ENCODE measurements around the gene LMAN2. TPM values are rescaled to one million over a fixed set of nuclear protein-coding genes. Genes with fewer than 3 reads are reported as not detected.

The LMAN2 gene
- total RNA-seq, 1 donor from 2014 or later, result 252 TPM

DNA sequence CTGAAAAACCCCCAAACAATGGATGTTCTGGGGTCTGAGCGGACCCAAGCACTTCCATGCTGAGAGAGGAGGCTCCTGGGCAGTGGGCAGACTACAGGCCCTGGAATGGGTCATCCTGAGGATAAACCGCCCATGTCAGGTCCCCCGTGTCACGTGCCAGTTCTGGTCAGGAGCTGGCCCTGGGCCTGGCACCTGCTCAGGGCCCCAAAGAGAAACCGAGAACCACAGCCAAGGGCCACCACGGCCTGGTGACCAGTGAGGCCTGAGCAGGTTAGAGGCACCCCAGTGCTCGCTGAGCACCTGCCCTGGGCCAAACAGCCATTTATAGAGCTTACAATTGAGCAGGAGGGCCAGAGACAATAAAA, 15.8 kb downstream of the LMAN2 start:
- no peak overlapping the region for H3K4me3 ChIP-seq (ENCODE audit: low read depth, low read length)
- DNase-seq (ENCODE audit: low read depth), result no peak
- TF ChIP-seq, protein P1, sequence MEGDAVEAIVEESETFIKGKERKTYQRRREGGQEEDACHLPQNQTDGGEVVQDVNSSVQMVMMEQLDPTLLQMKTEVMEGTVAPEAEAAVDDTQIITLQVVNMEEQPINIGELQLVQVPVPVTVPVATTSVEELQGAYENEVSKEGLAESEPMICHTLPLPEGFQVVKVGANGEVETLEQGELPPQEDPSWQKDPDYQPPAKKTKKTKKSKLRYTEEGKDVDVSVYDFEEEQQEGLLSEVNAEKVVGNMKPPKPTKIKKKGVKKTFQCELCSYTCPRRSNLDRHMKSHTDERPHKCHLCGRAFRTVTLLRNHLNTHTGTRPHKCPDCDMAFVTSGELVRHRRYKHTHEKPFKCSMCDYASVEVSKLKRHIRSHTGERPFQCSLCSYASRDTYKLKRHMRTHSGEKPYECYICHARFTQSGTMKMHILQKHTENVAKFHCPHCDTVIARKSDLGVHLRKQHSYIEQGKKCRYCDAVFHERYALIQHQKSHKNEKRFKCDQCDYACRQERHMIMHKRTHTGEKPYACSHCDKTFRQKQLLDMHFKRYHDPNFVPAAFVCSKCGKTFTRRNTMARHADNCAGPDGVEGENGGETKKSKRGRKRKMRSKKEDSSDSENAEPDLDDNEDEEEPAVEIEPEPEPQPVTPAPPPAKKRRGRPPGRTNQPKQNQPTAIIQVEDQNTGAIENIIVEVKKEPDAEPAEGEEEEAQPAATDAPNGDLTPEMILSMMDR (conservative IDR thresholded peaks at IDR 0.05; ENCODE audit: low read depth, low read length), result no peak

DNA sequence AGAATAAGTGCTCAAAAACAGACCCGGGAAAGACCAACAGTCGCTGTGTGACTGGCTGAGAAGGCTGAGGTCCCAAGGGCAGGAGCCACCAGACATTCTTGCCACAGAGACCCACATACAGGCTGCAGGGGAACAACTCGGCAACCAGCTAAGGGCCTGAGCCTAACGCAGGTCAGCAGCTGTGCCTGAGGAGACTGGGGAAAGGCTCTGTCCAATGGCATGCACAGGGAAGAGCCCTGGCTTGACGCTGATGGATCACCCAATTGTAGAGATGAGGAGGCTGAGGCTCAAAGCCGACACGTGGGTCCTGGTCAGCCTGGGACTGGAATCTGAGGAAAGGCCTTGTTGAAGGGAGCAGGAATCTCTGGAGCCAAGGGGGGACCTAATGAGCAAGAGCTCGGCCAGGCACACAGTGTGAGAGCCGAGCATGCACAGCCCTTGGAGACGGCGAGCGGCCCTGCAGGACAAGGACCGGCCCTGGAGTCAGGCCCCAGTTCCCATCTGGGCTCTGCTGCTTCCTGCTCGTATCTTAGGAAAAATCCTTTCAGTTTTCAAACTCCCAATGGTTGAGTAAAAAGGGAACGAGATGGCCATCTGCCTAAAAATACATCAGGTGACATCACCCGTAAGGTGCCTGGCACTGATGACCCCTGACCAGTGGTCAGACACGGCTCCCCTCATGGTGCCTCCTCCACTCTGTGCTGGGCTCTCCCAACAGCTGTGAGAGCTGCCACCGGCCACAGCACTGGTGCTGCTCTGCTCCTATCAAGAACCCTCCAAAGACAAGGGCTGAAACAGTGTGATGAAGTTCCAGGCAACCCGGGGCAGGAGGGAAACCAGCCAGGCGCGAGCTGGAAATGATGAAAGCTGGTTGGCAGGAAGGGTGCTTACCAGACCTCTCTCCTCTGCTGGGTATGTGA, 16.4 kb downstream of the LMAN2 start:
- H3K4me3 ChIP-seq (ENCODE audit: low read depth, low read length), result no peak overlapping the region
- no peak for DNase-seq (ENCODE audit: low read depth)
- TF ChIP-seq, protein P1 (conservative IDR thresholded peaks at IDR 0.05; ENCODE audit: low read depth, low read length), result no peak

DNA sequence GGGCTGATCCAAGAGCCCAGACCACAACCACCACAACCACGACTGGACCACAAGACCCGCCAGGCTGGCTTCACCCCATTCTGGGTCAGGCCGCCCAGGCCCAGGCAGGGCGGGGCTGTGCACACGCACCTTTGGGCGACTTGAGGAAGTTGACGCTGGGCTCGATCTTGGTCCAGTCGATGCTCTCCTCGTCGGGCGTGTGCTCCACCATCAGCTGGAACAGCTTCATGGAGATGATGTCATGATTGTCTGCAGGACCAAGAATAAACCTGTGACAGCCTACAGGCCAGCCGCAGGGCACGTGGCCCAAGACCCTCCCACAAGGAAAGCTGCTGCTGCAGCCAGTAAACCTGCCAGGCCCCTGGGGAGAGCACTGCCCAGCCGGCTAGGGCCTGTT, 17.3 kb downstream of the LMAN2 start:
- TF ChIP-seq, protein P1 (conservative IDR thresholded peaks at IDR 0.05; ENCODE audit: low read depth, low read length), result no peak
- DNase-seq (ENCODE audit: low read depth), result no peak
- H3K4me3 ChIP-seq (ENCODE audit: low read depth, low read length), result no peak overlapping the region

DNA sequence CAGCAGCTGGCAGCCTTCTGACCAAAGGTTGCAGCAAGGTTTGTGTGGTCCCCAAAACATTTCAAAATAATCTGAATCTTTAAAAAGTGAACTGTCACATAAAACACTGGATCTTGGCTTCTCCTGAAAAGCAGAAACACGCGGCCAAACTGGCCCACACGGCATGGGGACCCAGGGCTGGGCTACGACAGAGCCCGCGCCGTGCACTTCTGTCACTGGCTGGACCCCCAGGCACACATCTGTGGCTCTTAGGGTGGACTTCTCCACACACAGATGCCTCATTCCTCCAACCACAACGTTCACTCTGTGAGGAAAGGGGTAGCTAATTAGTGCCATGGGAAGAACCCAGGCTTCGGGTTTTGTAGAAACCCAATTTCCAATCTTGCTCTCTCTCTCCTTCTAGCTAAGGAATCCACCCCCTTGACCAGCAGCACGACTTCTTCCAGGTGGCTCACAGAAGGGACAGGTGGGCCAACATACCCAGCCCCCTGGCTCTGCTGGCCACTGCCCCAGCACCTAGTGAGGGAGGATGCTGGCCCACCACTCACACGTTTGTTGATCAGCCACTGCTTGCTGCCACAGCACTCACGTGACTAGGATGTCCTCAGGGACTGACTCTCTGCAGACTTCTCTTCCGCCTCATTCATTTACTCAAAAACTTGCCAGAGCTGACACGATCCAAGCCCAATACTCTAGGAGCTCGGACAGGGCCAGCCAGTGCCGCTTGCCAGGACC, 17.9 kb downstream of the LMAN2 start:
- DNase-seq (ENCODE audit: low read depth), result no peak
- H3K4me3 ChIP-seq (ENCODE audit: low read depth, low read length), result no peak overlapping the region
- TF ChIP-seq, protein P1 (conservative IDR thresholded peaks at IDR 0.05; ENCODE audit: low read depth, low read length), result no peak

DNA sequence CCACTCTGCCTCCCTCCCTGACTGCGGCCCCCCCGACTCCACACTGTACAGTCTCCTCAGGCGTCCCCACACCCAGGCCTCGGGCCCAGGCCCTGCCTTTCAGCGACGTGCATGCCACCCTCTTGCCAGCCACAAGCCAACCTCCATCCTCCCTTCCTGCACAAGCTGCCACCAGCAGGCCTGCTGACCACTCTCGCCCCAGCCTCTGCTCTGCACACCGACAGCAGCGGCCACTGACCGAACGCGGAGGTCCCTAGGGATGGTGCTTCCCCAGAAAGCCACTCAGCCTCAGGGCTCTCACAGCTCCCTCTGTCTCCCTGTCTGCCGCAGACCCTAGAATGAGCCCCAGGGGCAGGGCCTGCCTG, 18.6 kb downstream of the LMAN2 start:
- no peak for DNase-seq (ENCODE audit: low read depth)
- TF ChIP-seq, protein P1 (conservative IDR thresholded peaks at IDR 0.05; ENCODE audit: low read depth, low read length), result no peak

DNA sequence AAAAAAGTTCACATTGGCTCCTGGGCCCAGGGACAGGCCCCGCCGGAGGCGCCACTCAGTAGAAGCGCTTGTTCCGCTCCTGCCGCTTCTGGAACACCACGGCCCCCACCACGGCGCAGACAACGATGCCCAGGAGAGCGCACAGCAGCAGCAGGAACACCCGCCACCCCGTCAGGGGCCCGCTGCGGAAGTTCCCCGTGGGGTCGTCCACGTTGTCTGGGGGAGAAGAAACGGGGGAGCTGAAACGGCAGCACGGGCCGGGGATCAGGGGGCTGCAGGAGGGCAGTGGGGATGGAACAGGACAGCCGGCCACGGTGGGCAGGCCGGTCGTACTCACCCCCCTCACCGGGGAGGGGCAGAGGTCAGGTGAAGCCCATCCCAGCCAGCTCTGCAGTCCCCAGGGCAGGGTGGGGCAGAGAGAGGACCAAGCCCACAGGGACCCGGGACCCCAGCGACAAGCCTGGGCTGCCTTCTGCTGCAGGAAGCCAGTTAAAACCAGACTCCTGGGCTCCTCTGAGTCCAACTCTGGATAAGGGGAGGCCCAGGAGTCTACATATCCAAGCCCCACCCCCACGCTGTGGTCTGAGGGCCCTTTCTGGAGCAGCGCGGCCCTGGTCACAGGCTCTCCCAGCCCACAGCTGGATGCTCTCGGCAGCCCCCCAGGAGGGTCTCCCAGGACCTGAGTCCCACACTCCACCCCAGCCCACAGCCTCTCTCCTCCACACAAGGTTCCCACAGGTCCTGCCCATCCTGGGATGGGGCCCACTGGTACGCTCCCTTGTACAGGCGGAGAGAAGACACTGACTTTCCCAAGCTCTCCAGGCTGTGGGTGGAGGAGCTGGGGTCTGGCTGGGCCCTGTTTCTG, 19.2 kb downstream of the LMAN2 start:
- DNase-seq (ENCODE audit: low read depth), result no peak
- TF ChIP-seq, protein P1 (conservative IDR thresholded peaks at IDR 0.05; ENCODE audit: low read depth, low read length), result no peak
- H3K4me3 ChIP-seq (ENCODE audit: low read depth, low read length), result no peak overlapping the region

More for the DNA sequence above, 18.6 kb downstream of the LMAN2 start:
- no peak overlapping the region for H3K4me3 ChIP-seq (ENCODE audit: low read depth, low read length)

Data from epithelial cell of proximal tubule (primary cell).